PC-9 (cell line): ENCODE results near the gene BMPR1B. TPM values are rescaled to one million over a fixed set of nuclear protein-coding genes. Genes with fewer than 3 reads are reported as not detected.

Experiments
- BruUV-seq: library from RNA; stranded (reverse); fragments of 400-500 nt; replicated peaks from 2 replicates; lab custom pipeline; 2021; lab: Mats Ljungman, UMichigan
- CTCF ChIA-PET: fragments of 300-600 bp; sonication (Branson Sonifier 250); formaldehyde crosslinking; loops from one replicate; lab custom pipeline; 2022; ENCODE audit warnings: antibody characterized with exemption; lab: Charles Lee
- POLR2A ChIA-PET: fragments of 300-600 bp; sonication (Branson Sonifier 250); formaldehyde crosslinking; loops from one replicate; lab custom pipeline; 2022; ENCODE audit warnings: antibody characterized with exemption; ENCODE audit not compliant: unreplicated experiment; lab: Charles Lee
- DNase-seq, 2 experiments: peaks; one replicate each; pipeline versions ENCODE4 v3.0.0 to v3.0.0-alpha.2; 2015 to 2022; ENCODE audit warnings: mixed read lengths in 1 of 2
- H2AFZ ChIP-seq: fragments of 200-600 bp; sonication (generic); 2 replicates; pipeline ENCODE4 v1.8.1; 2017; ENCODE audit warnings: antibody characterized with exemption
- H3F3A ChIP-seq: fragments of 200-600 bp; sonication (generic); 2 replicates; pipeline ENCODE4 v1.8.1; 2017; ENCODE audit warnings: antibody characterized with exemption, mild to moderate bottlenecking, low read depth; ENCODE audit not compliant: insufficient read depth
- H3K27ac ChIP-seq: fragments of 200-600 bp; sonication (generic); 2 replicates; pipeline ENCODE4 v1.6.1; 2016; ENCODE audit warnings: mixed run types
- H3K27me3 ChIP-seq: fragments of 200-600 bp; sonication (generic); 2 replicates; pipeline ENCODE4 v1.6.1; 2016; ENCODE audit warnings: low read depth, mixed run types; ENCODE audit not compliant: insufficient read depth
- H3K36me3 ChIP-seq: fragments of 200-600 bp; sonication (generic); 2 replicates; pipeline ENCODE4 v1.6.1; 2016; ENCODE audit warnings: low read depth, mixed run types
- H3K4me1 ChIP-seq: fragments of 200-600 bp; sonication (generic); replicated peaks from 2 replicates; pipeline ENCODE4 v1.6.1; 2016; ENCODE audit warnings: mixed run types; ENCODE audit not compliant: insufficient read depth
- H3K4me2 ChIP-seq: fragments of 200-600 bp; sonication (generic); 2 replicates; pipeline ENCODE4 v1.6.1; 2017; ENCODE audit warnings: mixed run types
- H3K4me3 ChIP-seq: fragments of 200-600 bp; sonication (generic); 2 replicates; pipeline ENCODE4 v1.6.1; 2016; ENCODE audit warnings: mixed run types
- H3K79me2 ChIP-seq: fragments of 200-600 bp; sonication (generic); 2 replicates; pipeline ENCODE4 v1.6.1; 2017; ENCODE audit warnings: low read depth, mixed run types
- H3K9me2 ChIP-seq: fragments of 200-600 bp; sonication (generic); 2 replicates; pipeline ENCODE4 v1.8.1; 2017; ENCODE audit warnings: mild to moderate bottlenecking; ENCODE audit not compliant: insufficient read depth
- H3K9me3 ChIP-seq: fragments of 200-600 bp; sonication (generic); 2 replicates; pipeline ENCODE4 v1.8.1; 2016; ENCODE audit warnings: low read depth; ENCODE audit not compliant: insufficient read depth
- H4K20me1 ChIP-seq: fragments of 200-600 bp; sonication (generic); 2 replicates; pipeline ENCODE4 v1.8.1; 2017; ENCODE audit not compliant: insufficient read depth
- EZH2 ChIP-seq: fragments of 200-600 bp; sonication (generic); IDR thresholded peaks from 2 replicates; pipeline ENCODE4 v1.8.0; 2017; ENCODE audit warnings: antibody characterized with exemption, low read depth
- intact Hi-C: fragments of 100-400 bp; cut with micrococcal nuclease; formaldehyde crosslinking; loops from one replicate; pipeline ENCODE4 v1.10.0; 2022; ENCODE audit not compliant: unreplicated experiment
- total RNA-seq: library from RNA; stranded (reverse); gene quantifications from 2 replicates; pipeline ENCODE4 v1.2.3, GENCODE V29; 2021
- TF ChIP-seq, protein P1 (sequence below): fragments of 200-600 bp; sonication (generic); conservative IDR thresholded peaks from 2 replicates; pipeline ENCODE4 v1.6.1; 2017; ENCODE audit warnings: mixed run types, antibody characterized with exemption, mild to moderate bottlenecking, moderate library complexity

Gene BMPR1B
- total RNA-seq, 1 experiment from 2014 or later: 1.1 TPM

DNA sequence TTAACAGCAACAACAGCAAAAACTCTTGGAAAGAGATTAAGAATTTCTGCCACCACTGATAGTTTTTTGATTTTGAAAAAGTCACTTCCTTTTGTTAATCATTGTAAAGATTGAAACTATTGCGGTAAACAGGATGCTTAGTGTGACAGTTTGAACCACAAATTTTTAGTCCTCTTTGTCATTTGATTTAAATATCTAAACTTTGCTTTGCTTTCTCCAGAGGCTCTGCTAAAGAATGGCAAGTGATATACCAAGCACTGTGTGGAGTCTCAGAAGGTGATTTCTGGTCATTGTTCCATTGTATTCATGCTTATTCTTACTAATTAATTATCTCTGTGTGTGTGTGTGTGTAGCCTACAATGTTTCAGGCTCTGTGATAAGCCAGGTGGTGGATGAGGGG lies 155.6 kb downstream of the BMPR1B start:
- Histone ChIP-seq H3K4me2 (no peak overlapping the region), H3K9me3 (no peaks in the 10 kb centered on the region), H3K4me1 (no peaks in the 10 kb centered on the region), H3F3A (no peaks in the 10 kb centered on the region), H3K36me3 (no peaks in the 10 kb centered on the region), H3K27me3 (no peaks in the 10 kb centered on the region), H3K9me2 (no peaks in the 10 kb centered on the region), H3K79me2 (no peaks in the 10 kb centered on the region), H3K27ac (no peak overlapping the region), H4K20me1 (no peaks in the 10 kb centered on the region), H3K4me3 (no peak overlapping the region), H2AFZ (no peak overlapping the region)
- ChIA-PET POLR2A (no interaction called here), CTCF (no interaction called here)
- TF ChIP-seq, protein P1, sequence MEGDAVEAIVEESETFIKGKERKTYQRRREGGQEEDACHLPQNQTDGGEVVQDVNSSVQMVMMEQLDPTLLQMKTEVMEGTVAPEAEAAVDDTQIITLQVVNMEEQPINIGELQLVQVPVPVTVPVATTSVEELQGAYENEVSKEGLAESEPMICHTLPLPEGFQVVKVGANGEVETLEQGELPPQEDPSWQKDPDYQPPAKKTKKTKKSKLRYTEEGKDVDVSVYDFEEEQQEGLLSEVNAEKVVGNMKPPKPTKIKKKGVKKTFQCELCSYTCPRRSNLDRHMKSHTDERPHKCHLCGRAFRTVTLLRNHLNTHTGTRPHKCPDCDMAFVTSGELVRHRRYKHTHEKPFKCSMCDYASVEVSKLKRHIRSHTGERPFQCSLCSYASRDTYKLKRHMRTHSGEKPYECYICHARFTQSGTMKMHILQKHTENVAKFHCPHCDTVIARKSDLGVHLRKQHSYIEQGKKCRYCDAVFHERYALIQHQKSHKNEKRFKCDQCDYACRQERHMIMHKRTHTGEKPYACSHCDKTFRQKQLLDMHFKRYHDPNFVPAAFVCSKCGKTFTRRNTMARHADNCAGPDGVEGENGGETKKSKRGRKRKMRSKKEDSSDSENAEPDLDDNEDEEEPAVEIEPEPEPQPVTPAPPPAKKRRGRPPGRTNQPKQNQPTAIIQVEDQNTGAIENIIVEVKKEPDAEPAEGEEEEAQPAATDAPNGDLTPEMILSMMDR: no peak
- no peak for TF ChIP-seq EZH2
- DNase-seq: no peak
- intact Hi-C loops: no loop called here
- no TSS peak for BruUV-seq

DNA sequence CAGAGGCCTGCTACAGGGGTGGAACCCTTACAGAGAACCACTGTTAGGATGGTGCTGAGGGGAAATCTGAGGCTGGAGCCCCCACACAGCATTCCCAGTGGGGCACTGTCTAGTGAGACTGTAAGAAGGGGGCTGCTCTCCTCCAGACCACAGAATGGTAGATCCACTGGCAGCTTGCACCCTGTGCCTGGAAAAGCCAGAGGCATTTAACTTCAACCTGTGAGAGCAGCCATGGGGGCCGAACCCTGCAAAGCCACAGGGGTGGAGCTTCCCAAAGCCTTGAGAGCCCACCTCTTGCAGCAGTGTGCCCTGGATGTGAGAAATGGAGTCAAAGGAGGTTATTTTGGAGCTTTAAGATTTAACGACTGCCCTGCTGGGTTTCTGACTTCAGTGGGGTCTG lies 159.4 kb downstream of the BMPR1B start:
- Histone ChIP-seq H3K36me3 (no peaks in the 10 kb centered on the region), H3K27me3 (no peaks in the 10 kb centered on the region), H3K27ac (no peak overlapping the region), H3K4me1 (no peaks in the 10 kb centered on the region), H3K4me3 (no peak overlapping the region), H3K79me2 (no peaks in the 10 kb centered on the region), H3K4me2 (no peak overlapping the region), H4K20me1 (no peaks in the 10 kb centered on the region), H3K9me3 (no peaks in the 10 kb centered on the region), H3K9me2 (no peaks in the 10 kb centered on the region), H3F3A (no peaks in the 10 kb centered on the region), H2AFZ (no peak overlapping the region)
- CTCF ChIA-PET: no interaction called here
- no peak for DNase-seq
- TF ChIP-seq, protein P1: no peak
- no peak for TF ChIP-seq EZH2
- no TSS peak for BruUV-seq
- intact Hi-C loops: no loop called here
- POLR2A ChIA-PET: interaction anchor here (0.6 kb wide), 1 partner anchor 14 kb away, joined by 4 read pairs; no protein-coding TSS in a partner anchor

DNA sequence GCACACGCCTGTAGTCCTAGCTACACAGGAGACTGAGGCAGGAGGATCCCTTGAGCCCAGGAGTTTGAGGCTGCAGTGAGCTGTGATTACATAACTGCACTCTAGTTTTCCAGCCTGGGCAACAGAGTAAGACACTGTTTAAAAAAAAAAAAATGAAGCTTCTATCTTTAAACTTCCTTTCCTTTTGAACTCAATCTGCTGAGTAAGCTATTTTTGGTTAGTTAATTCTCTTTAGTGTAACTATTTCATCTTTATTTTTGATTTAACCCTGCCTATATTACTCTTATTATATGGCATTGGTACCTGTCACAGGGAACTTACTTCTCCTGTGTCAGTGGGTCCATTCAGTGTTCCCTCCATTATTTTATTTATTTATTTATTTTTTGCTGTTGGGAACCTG lies 160.8 kb downstream of the BMPR1B start:
- ChIA-PET CTCF (interaction anchor here (0.6 kb wide), 1 partner anchor 9 kb away, joined by 3 read pairs; no protein-coding TSS in a partner anchor), POLR2A (no interaction called here)
- intact Hi-C loops: no loop called here
- H3K4me1 ChIP-seq: no peaks in the 10 kb centered on the region
- no peak for DNase-seq
- no peak overlapping the region for H3K4me3 ChIP-seq
- no peaks in the 10 kb centered on the region for H3K36me3 ChIP-seq
- BruUV-seq: no TSS peak
- H3K79me2 ChIP-seq: no peaks in the 10 kb centered on the region
- no peaks in the 10 kb centered on the region for H3F3A ChIP-seq
- no peaks in the 10 kb centered on the region for H3K27me3 ChIP-seq
- H4K20me1 ChIP-seq: no peaks in the 10 kb centered on the region
- no peaks in the 10 kb centered on the region for H3K9me2 ChIP-seq
- no peak overlapping the region for H3K4me2 ChIP-seq
- H3K27ac ChIP-seq: no peak overlapping the region
- no peaks in the 10 kb centered on the region for H3K9me3 ChIP-seq
- H2AFZ ChIP-seq: no peak overlapping the region
- TF ChIP-seq, protein P1: no peak
- TF ChIP-seq EZH2: no peak
